SK-N-SH (cell line): ENCODE data around the gene B3GALNT2. TPM values are rescaled to one million over a fixed set of nuclear protein-coding genes. Genes with fewer than 3 reads are reported as not detected.

ENCODE experiments used
- CTCF ChIA-PET: fragments of 300-600, 350-600 bp; formaldehyde crosslinking; extraction: SDS; loops from one replicate; lab custom pipeline; 2021; lab: Yijun Ruan, JAX
- POLR2A ChIA-PET: fragments of 350-600 bp; sonication (Branson Sonifier 250); formaldehyde crosslinking; extraction: SDS; loops from one replicate; lab custom pipeline; 2020; ENCODE audit warnings: antibody characterized with exemption, inconsistent platforms; lab: Yijun Ruan, JAX
- DNase-seq: peaks from one replicate; pipeline ENCODE4 v3.0.0; 2012
- H2AFZ ChIP-seq: fragments of 200-600 bp; sonication (generic); 2 replicates; pipeline ENCODE4 v1.8.1; 2016; ENCODE audit warnings: antibody characterized with exemption, mild to moderate bottlenecking, low read depth
- H3F3A ChIP-seq: fragments of 200-600 bp; sonication (generic); replicated peaks from 2 replicates; pipeline ENCODE3; 2016; ENCODE audit warnings: antibody characterized with exemption, mild to moderate bottlenecking; ENCODE audit not compliant: insufficient read depth
- H3K27ac ChIP-seq, 2 experiments: fragments of 200-500 bp in 1 of 2; fragments of 200-600 bp in 1 of 2; sonication (Bioruptor generic) in 1 of 2; sonication (generic), shearing (Covaris generic) in 1 of 2; 2 replicates each; pipeline versions ENCODE4 v1.5.1 to v1.6.1; 2014 to 2016; ENCODE audit warnings: low read depth in 2 of 2, inconsistent platforms in 1 of 2, low read length in 1 of 2, mild to moderate bottlenecking in 1 of 2, mixed read lengths in 1 of 2
- H3K27me3 ChIP-seq: fragments of 200-600 bp; sonication (generic), shearing (Covaris generic); 2 replicates; pipeline ENCODE4 v1.6.1; 2016; ENCODE audit warnings: mixed run types; ENCODE audit not compliant: insufficient read depth
- H3K36me3 ChIP-seq, 2 experiments: fragments of 200-500 bp in 1 of 2; fragments of 200-600 bp in 1 of 2; sonication (Bioruptor generic) in 1 of 2; sonication (generic) in 1 of 2; replicated peaks in 1 of 2; 2 replicates each; pipeline versions ENCODE3 to v1.5.1; 2014 to 2016; ENCODE audit warnings: low read length in 1 of 2, mild to moderate bottlenecking in 1 of 2; ENCODE audit not compliant: insufficient read depth in 2 of 2, control insufficient read depth in 1 of 2
- H3K4me1 ChIP-seq, 2 experiments: fragments of 200-500 bp in 1 of 2; fragments of 200-600 bp in 1 of 2; sonication (Bioruptor generic) in 1 of 2; sonication (generic), shearing (Covaris generic) in 1 of 2; 2 replicates each; pipeline versions ENCODE4 v1.5.1 to v1.6.1; 2014 to 2016; ENCODE audit warnings: low read depth in 1 of 2, low read length in 1 of 2, mixed run types in 1 of 2; ENCODE audit not compliant: insufficient read depth in 2 of 2, control insufficient read depth in 1 of 2
- H3K4me2 ChIP-seq: fragments of 200-600 bp; sonication (generic), shearing (Covaris generic); 2 replicates; pipeline ENCODE4 v1.6.1; 2017; ENCODE audit warnings: mixed run types
- H3K4me3 ChIP-seq, 2 experiments: fragments of 200-500 bp in 1 of 2; fragments of 200-600 bp in 1 of 2; sonication (Bioruptor generic) in 1 of 2; sonication (generic), shearing (Covaris generic) in 1 of 2; 2 replicates each; pipeline versions ENCODE4 v1.5.1 to v1.8.1; 2014 to 2016; ENCODE audit warnings: low read depth in 2 of 2, inconsistent platforms in 1 of 2, low read length in 1 of 2, mild to moderate bottlenecking in 1 of 2, mixed read lengths in 1 of 2, moderate library complexity in 1 of 2
- H3K79me2 ChIP-seq: fragments of 200-600 bp; sonication (generic); 2 replicates; pipeline ENCODE4 v1.8.1; 2017; ENCODE audit warnings: mild to moderate bottlenecking; ENCODE audit not compliant: insufficient read depth
- H3K9ac ChIP-seq: fragments of 200-600 bp; sonication (generic); 2 replicates; pipeline ENCODE4 v1.6.1; 2017; ENCODE audit warnings: mixed run types
- H3K9me2 ChIP-seq: fragments of 200-600 bp; sonication (generic); 2 replicates; pipeline ENCODE4 v1.6.1; 2017; ENCODE audit warnings: mixed run types
- H3K9me3 ChIP-seq: fragments of 200-600 bp; sonication (generic); 2 replicates; pipeline ENCODE4 v1.6.1; 2017; ENCODE audit warnings: mixed run types, mild to moderate bottlenecking, moderate library complexity
- H4K20me1 ChIP-seq: fragments of 200-600 bp; sonication (generic); 2 replicates; pipeline ENCODE4 v1.6.1; 2017; ENCODE audit warnings: mild to moderate bottlenecking, mixed run types; ENCODE audit not compliant: insufficient read depth
- CTCF ChIP-seq: fragments of 200-600 bp; sonication (generic); IDR thresholded peaks from 2 replicates; pipeline ENCODE4 v1.6.1; 2017; ENCODE audit warnings: antibody characterized with exemption, mild to moderate bottlenecking, moderate library complexity
- ELF1 ChIP-seq: IDR thresholded peaks from 2 replicates; pipeline ENCODE4 v1.4.0; 2012
- EP300 ChIP-seq, 2 experiments: IDR thresholded peaks; 2 replicates each; pipeline versions ENCODE4 v1.4.0 to v1.6.1; 2012; ENCODE audit warnings: borderline replicate concordance in 1 of 2, low read depth in 1 of 2, low read length in 1 of 2
- FOSL2 ChIP-seq: IDR thresholded peaks from 2 replicates; pipeline ENCODE4 v1.4.0; 2012; ENCODE audit warnings: low read depth, mild to moderate bottlenecking, moderate library complexity, borderline replicate concordance
- FOXM1 ChIP-seq: IDR thresholded peaks from 2 replicates; pipeline ENCODE4 v1.4.0; 2012; ENCODE audit warnings: low read depth, mild to moderate bottlenecking
- GATA2 ChIP-seq: sonication (generic); formaldehyde crosslinking; IDR thresholded peaks from 2 replicates; pipeline ENCODE4 v1.5.0; 2020; ENCODE audit warnings: mild to moderate bottlenecking, missing genetic modification reagents
- MAX ChIP-seq: IDR thresholded peaks from 2 replicates; pipeline ENCODE4 v1.4.0; 2012; ENCODE audit warnings: low read depth
- MEF2A ChIP-seq: IDR thresholded peaks from 2 replicates; pipeline ENCODE4 v1.4.0; 2012; ENCODE audit warnings: low read depth, borderline replicate concordance
- NRF1 ChIP-seq: IDR thresholded peaks from 2 replicates; pipeline ENCODE4 v1.6.1; 2012; ENCODE audit warnings: low read depth, mild to moderate bottlenecking, low read length
- PBX3 ChIP-seq: IDR thresholded peaks from 2 replicates; pipeline ENCODE4; 2012
- POLR2AphosphoS5 ChIP-seq: IDR thresholded peaks from 2 replicates; pipeline ENCODE4 v1.6.1; 2012; ENCODE audit warnings: low read depth, low read length
- RAD21 ChIP-seq: IDR thresholded peaks from 2 replicates; pipeline ENCODE4 v1.6.1; 2012; ENCODE audit warnings: mild to moderate bottlenecking, low read length
- RCOR1 ChIP-seq: fragments of 150-350 bp; IDR thresholded peaks from 2 replicates; pipeline ENCODE4 v1.6.1; 2017; ENCODE audit warnings: antibody characterized with exemption, low read length
- RFX5 ChIP-seq: IDR thresholded peaks from 2 replicates; pipeline ENCODE4 v1.6.1; 2012; ENCODE audit warnings: mild to moderate bottlenecking, improper control_type of control experiment, low read length
- SIN3A ChIP-seq: IDR thresholded peaks from 2 replicates; pipeline ENCODE4 v1.6.1; 2012; ENCODE audit warnings: low read depth, mild to moderate bottlenecking, low read length, moderate library complexity, borderline replicate concordance
- TAF1 ChIP-seq: IDR thresholded peaks from 2 replicates; pipeline ENCODE4 v1.6.1; 2012; ENCODE audit warnings: low read depth, mild to moderate bottlenecking, low read length, moderate library complexity, borderline replicate concordance
- TEAD4 ChIP-seq: IDR thresholded peaks from 2 replicates; pipeline ENCODE4 v1.4.0; 2012; ENCODE audit warnings: mild to moderate bottlenecking, borderline replicate concordance; ENCODE audit not compliant: insufficient read depth
- WGBS: methylation state at CpG from one replicate; pipeline ENCODE4 v1.1.6; 2017; ENCODE audit warnings: low lambda C conversion rate; 5-methylcytosine and 5-hydroxymethylcytosine counted together
- polyA plus RNA-seq, 3 experiments: library from polyadenylated mRNA; depleted of rRNA; stranded (reverse); fragments of >200 nt; gene quantifications; 2 replicates each; pipeline ENCODE4 v1.2.3, GENCODE V29; 2012

B3GALNT2 gene
- polyA plus RNA-seq, 1 of the 3 experiments (the other 2 are of a cell fraction) = 15.5 TPM

GRCh38 chr1:235427447-235427846 is 76.8 kb downstream of the B3GALNT2 start:
- Histone ChIP-seq H3K9me3 (no peaks in the 10 kb centered on the region), H3K4me1 (peaks cover 0 to 12% of the 10 kb centered on the region in 2 experiments; a peak in 1 of 4 replicates), H3K36me3 (no peaks in the 10 kb centered on the region), H3K79me2 (peaks cover 9% of the 10 kb centered on the region; the same call in 1 of the 2 replicates), H2AFZ (no peak overlapping the region), H3K4me3 (no peak overlapping the region), H3K27me3 (no peaks in the 10 kb centered on the region), H3K9me2 (no peaks in the 10 kb centered on the region), H4K20me1 (no peaks in the 10 kb centered on the region), H3K9ac (no peak overlapping the region), H3K4me2 (no peak overlapping the region)
- 83% methylated on average over 4 of the region's 4 CpGs for WGBS
- no peak for DNase-seq
- ChIA-PET CTCF (interaction anchor here (0.7 to 4.6 kb wide), 6 partner anchors 12 to 323 kb away, joined by 3 to 35 read pairs (median 4); no protein-coding TSS in a partner anchor), POLR2A (no interaction called here)
- no peak for TF ChIP-seq POLR2AphosphoS5
- TF ChIP-seq, all 33 proteins: peak for 0
- H3K27ac ChIP-seq = no peak overlapping the region
- no peaks in the 10 kb centered on the region for H3F3A ChIP-seq

GRCh38 chr1:235426680-235427079 is 77.6 kb downstream of the B3GALNT2 start:
- POLR2A ChIA-PET = no interaction called here
- no peaks in the 10 kb centered on the region for H3K9me2 ChIP-seq
- no peak overlapping the region for H3K27ac ChIP-seq
- H3K9ac ChIP-seq = no peak overlapping the region
- no peaks in the 10 kb centered on the region for H3K36me3 ChIP-seq
- WGBS = 95% methylated on average over 13 of the region's 13 CpGs
- no peak for TF ChIP-seq EP300 (IDR thresholded peaks at IDR 0.05; ENCODE audit: borderline replicate concordance in 1 of 2, low read depth in 1 of 2, low read length in 1 of 2)
- TF ChIP-seq CTCF = no peak
- H3K9me3 ChIP-seq = no peaks in the 10 kb centered on the region
- H2AFZ ChIP-seq = no peak overlapping the region
- CTCF ChIA-PET = interaction anchor here (0.7 to 4.6 kb wide), 5 partner anchors 11 to 322 kb away, joined by 3 to 35 read pairs (median 4); no protein-coding TSS in a partner anchor
- DNase-seq = no peak
- no peaks in the 10 kb centered on the region for H3K27me3 ChIP-seq
- H3K4me2 ChIP-seq = no peak overlapping the region
- no peaks in the 10 kb centered on the region for H3F3A ChIP-seq
- H3K4me1 ChIP-seq = peaks cover 0 to 17% of the 10 kb centered on the region in 2 experiments; a peak in 1 of 4 replicates
- H3K79me2 ChIP-seq = peaks cover 16% of the 10 kb centered on the region; the same call in 1 of the 2 replicates
- H4K20me1 ChIP-seq = no peaks in the 10 kb centered on the region
- no peak overlapping the region for H3K4me3 ChIP-seq

GRCh38 chr1:235426143-235426542 is 78.1 kb downstream of the B3GALNT2 start:
- Histone ChIP-seq H3K4me3 (no peak overlapping the region), H3K9me3 (no peaks in the 10 kb centered on the region), H4K20me1 (no peaks in the 10 kb centered on the region), H2AFZ (no peak overlapping the region), H3K4me2 (no peak overlapping the region), H3K9ac (no peak overlapping the region), H3K27ac (no peak overlapping the region), H3K79me2 (peaks cover 21% of the 10 kb centered on the region; the same call in 1 of the 2 replicates), H3K9me2 (no peaks in the 10 kb centered on the region), H3K27me3 (no peaks in the 10 kb centered on the region), H3F3A (no peaks in the 10 kb centered on the region), H3K4me1 (peaks cover 0 to 17% of the 10 kb centered on the region in 2 experiments; a peak in 1 of 4 replicates), H3K36me3 (no peaks in the 10 kb centered on the region)
- WGBS = 87% methylated on average over 3 of the region's 4 CpGs
- no peak for DNase-seq
- CTCF ChIA-PET = interaction anchor here (1.7 to 4.6 kb wide), 2 partner anchors 10 to 17 kb away, joined by 4 to 35 read pairs; no protein-coding TSS in a partner anchor
- POLR2A ChIA-PET = no interaction called here
- TF ChIP-seq TAF1 (no peak), PBX3 (no peak), FOXM1 (no peak), GATA2 (CRISPR knock-in tag) (no peak), POLR2AphosphoS5 (no peak), MEF2A (no peak), TEAD4 (no peak), NRF1 (no peak), RAD21 (no peak), FOSL2 (no peak), RCOR1 (no peak), SIN3A (no peak), ELF1 (no peak), RFX5 (no peak), MAX (no peak)
